Progenitor cell of endocrine pancreas (in vitro differentiated cells): ENCODE results near the gene MEDAG. TPM values are rescaled to one million over a fixed set of nuclear protein-coding genes. Genes with fewer than 3 reads are reported as not detected.

Experiments
- DNase-seq: peaks from one replicate; pipeline ENCODE4 v3.0.0; 2021; ENCODE audit warnings: low spot score; ENCODE audit not compliant: unreplicated experiment
- H3K27ac Mint-ChIP-seq: 2 replicates; pipeline ENCODE4 v1.8.0; 2021; ENCODE audit warnings: mild to moderate bottlenecking, moderate library complexity, mixed read lengths
- H3K27me3 Mint-ChIP-seq: 2 replicates; pipeline ENCODE4 v1.8.0; 2021; ENCODE audit warnings: mixed read lengths
- H3K36me3 Mint-ChIP-seq: 2 replicates; pipeline ENCODE4 v1.8.0; 2022; ENCODE audit warnings: mixed read lengths; ENCODE audit not compliant: insufficient read depth
- H3K4me1 Mint-ChIP-seq: 2 replicates; pipeline ENCODE4 v1.8.0; 2021; ENCODE audit warnings: low read depth, mixed read lengths
- H3K4me3 Mint-ChIP-seq: 2 replicates; pipeline ENCODE4 v1.8.0; 2021; ENCODE audit warnings: low read depth, mild to moderate bottlenecking, moderate library complexity, mixed read lengths
- H3K9me3 Mint-ChIP-seq: 2 replicates; pipeline ENCODE4 v1.8.0; 2021; ENCODE audit warnings: low read depth, mixed read lengths
- total RNA-seq: library from RNA; stranded (reverse); gene quantifications from 2 replicates; pipeline ENCODE4 v1.2.1, GENCODE V29; 2021
- TF ChIP-seq, protein P1 (sequence below): fragments of 200-600 bp; sonication (generic); IDR thresholded peaks from one replicate; pipeline ENCODE4 v1.5.0; 2021; ENCODE audit warnings: antibody characterized with exemption, mild to moderate bottlenecking; ENCODE audit not compliant: unreplicated experiment

The MEDAG gene
- total RNA-seq, 1 donor from 2014 or later: not detected

DNA sequence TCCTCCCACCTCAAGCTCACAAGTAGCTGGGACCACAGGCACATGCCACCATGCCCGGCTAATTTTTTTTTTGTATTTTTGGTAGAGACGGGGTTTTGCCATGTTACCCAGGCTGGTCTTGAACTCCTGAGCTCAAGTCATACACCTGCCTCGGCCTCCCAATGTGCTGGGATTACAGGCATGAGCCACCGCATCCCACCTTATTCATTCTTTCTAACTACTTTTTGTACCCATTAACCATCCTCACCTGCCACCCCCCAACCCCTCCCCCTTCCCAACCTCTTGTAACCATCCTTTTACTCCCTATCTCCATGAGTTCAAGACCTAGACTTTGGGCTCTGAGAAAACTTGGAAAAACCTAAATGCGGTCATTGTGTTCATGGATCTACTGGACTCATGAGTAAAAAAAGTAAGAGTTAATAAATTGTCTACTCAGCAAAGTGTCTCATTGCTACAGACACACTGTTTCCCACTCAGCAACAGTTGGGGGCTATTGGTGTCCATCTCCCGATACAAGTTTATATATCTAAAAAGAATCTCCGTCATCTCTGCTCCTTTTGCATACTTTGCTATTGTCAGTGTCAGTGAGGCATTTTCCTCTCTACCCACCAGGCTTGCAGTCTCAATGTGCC is 44.1 kb upstream of the MEDAG start:
- TF ChIP-seq, protein P1, sequence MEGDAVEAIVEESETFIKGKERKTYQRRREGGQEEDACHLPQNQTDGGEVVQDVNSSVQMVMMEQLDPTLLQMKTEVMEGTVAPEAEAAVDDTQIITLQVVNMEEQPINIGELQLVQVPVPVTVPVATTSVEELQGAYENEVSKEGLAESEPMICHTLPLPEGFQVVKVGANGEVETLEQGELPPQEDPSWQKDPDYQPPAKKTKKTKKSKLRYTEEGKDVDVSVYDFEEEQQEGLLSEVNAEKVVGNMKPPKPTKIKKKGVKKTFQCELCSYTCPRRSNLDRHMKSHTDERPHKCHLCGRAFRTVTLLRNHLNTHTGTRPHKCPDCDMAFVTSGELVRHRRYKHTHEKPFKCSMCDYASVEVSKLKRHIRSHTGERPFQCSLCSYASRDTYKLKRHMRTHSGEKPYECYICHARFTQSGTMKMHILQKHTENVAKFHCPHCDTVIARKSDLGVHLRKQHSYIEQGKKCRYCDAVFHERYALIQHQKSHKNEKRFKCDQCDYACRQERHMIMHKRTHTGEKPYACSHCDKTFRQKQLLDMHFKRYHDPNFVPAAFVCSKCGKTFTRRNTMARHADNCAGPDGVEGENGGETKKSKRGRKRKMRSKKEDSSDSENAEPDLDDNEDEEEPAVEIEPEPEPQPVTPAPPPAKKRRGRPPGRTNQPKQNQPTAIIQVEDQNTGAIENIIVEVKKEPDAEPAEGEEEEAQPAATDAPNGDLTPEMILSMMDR: no peak
- DNase-seq: no peak
- Mint-ChIP-seq H3K36me3 (no peaks in the 10 kb centered on the region), H3K9me3 (no peaks in the 10 kb centered on the region), H3K4me1 (peaks cover 29% of the 10 kb centered on the region), H3K4me3 (no peak overlapping the region), H3K27ac (no peak overlapping the region), H3K27me3 (peaks cover 32% of the 10 kb centered on the region)

- TF ChIP-seq, protein P1: peak; percentile 14
- no peak overlapping the region for H3K27ac Mint-ChIP-seq
- no peak overlapping the region for H3K4me3 Mint-ChIP-seq
- H3K27me3 Mint-ChIP-seq: peaks cover 30% of the 10 kb centered on the region
- no peaks in the 10 kb centered on the region for H3K36me3 Mint-ChIP-seq
- no peak for DNase-seq
- H3K4me1 Mint-ChIP-seq: peaks cover 29% of the 10 kb centered on the region
- no peaks in the 10 kb centered on the region for H3K9me3 Mint-ChIP-seq
These were observed 43.4 kb upstream of the MEDAG start for GRCh38 chr13:30862707-30863106.

GRCh38 chr13:30863231-30863630 is 42.8 kb upstream of the MEDAG start:
- TF ChIP-seq, protein P1: no peak
- Mint-ChIP-seq H3K36me3 (no peaks in the 10 kb centered on the region), H3K4me3 (no peak overlapping the region), H3K9me3 (no peaks in the 10 kb centered on the region), H3K4me1 (peaks cover 29% of the 10 kb centered on the region), H3K27ac (no peak overlapping the region), H3K27me3 (peaks cover 30% of the 10 kb centered on the region)
- no peak for DNase-seq

DNA sequence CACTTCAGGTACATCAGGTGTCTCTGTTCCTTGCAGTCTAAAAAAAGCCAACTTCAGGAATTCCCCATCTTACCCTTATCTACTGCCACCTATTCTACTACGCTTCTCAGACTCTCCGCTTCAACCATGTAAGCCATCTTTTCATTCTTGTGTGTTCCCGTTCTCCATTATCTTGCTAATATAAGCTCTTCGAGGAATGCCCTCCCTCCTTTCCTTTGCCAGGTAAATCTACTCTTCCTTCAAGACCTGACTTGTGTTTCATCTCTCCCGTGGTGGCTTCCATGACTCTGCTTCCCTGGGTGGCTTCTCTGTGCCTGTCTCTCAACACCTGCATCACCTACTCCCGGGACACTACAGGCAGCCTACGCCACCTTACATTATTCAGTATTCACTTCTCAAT is 42.3 kb upstream of the MEDAG start:
- peaks cover 31% of the 10 kb centered on the region for H3K27me3 Mint-ChIP-seq
- H3K27ac Mint-ChIP-seq: no peak overlapping the region
- H3K36me3 Mint-ChIP-seq: no peaks in the 10 kb centered on the region
- DNase-seq: no peak
- H3K4me3 Mint-ChIP-seq: no peak overlapping the region
- H3K9me3 Mint-ChIP-seq: no peaks in the 10 kb centered on the region
- TF ChIP-seq, protein P1: no peak
- H3K4me1 Mint-ChIP-seq: peaks cover 29% of the 10 kb centered on the region

DNA sequence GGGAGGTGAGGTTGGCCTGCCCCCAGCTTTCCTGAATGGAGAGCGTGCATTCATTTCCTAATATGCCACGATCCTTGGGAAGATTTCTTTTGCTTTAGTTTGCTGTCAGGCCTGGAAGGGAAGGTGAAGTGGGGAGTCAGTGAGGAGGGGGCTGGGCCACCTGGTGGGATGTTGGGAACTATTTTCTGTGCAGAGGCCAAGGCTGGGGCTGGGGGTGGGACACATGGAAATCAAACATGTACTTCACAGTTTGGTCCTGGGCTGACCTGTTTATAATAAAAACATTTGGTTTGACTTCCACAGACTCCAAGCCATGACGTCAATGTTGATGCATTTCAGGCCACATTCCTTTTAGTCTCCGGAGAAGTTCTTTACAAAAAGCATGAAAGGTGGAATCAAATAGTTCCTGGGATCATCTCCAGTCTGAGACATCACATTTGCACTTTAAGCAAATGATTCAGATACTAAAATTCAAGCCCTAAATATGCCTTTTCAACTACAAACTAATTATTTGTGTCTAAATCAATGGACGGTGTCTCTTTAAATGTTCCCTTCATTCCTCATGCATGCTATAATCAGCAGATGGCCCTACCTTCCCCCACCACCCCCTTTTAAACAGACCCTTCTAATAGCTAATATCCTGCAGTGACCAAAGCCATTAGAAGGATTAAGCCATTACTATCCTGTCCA is 41.5 kb upstream of the MEDAG start:
- H3K4me1 Mint-ChIP-seq: peaks cover 26% of the 10 kb centered on the region
- H3K36me3 Mint-ChIP-seq: no peaks in the 10 kb centered on the region
- no peak for DNase-seq
- H3K27me3 Mint-ChIP-seq: peaks cover 39% of the 10 kb centered on the region
- TF ChIP-seq, protein P1: no peak
- no peak overlapping the region for H3K4me3 Mint-ChIP-seq
- peak overlapping the region; percentile 83 for H3K27ac Mint-ChIP-seq
- H3K9me3 Mint-ChIP-seq: no peaks in the 10 kb centered on the region
